HG03066 (cell line): ENCODE results near the gene IL10RA.

Experiments used
- ATAC-seq: cut with Tn5 transposase; IDR thresholded peaks from one replicate; pipeline ENCODE4 v1.9.1; 2021; ENCODE audit warnings: low read depth; ENCODE audit not compliant: unreplicated experiment

Gene IL10RA

DNA sequence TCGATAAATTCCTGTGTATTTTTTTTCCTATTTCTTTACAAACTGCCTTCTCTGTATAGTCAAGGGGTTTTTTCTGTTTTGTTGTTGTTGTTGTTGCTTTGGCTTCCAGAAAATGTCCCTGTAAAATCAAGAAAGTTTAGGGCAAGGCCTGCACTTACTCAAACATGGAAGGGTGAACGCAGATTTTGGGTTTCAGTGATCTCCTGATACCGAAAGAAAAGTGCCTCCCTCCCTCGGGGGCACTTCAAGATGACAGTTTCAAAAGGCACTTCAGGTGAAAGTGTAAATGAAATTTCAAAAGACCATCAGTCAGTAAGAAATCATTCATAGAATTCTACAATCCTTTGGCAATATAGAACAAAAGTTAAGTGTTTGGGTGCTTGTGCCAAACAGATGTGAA is 47.2 kb downstream of the IL10RA start:
- no peak for ATAC-seq

DNA sequence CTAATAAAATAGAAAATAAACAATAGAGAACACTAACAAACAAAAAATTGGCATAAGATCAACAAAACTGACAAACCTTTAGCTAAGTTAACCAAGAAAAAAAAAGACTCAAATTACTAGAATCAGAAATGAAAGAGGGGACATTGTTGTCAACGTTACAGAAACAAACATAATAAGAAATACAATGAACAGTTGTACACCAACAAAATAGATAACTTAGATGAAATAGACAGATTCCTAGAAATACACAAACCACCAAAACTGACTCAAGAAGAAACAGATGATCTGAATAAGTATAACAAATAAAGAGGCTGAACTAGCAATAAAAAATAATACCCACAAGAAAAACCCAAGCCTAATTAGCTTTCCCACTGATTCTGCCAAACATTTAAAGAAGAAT is 55.9 kb downstream of the IL10RA start:
- ATAC-seq: no peak

DNA sequence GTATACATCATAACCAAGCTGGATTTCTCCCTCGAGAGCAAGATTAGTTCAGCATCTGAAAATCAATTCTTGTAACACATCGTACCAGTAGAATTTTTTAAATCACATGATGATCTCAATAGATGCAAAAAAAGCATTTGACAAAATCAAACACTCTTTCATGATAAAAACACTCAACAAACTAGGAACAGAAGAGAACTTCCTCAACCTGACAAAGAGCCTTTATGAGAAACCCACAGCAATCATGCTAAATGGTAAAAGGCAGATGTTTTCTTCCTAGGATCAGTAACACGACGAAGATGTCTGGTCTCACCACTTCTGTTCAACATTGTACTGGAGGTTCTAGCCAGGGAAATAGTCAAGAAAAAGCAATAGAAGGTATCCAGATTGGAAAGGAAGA is 56.6 kb downstream of the IL10RA start:
- no peak for ATAC-seq

DNA sequence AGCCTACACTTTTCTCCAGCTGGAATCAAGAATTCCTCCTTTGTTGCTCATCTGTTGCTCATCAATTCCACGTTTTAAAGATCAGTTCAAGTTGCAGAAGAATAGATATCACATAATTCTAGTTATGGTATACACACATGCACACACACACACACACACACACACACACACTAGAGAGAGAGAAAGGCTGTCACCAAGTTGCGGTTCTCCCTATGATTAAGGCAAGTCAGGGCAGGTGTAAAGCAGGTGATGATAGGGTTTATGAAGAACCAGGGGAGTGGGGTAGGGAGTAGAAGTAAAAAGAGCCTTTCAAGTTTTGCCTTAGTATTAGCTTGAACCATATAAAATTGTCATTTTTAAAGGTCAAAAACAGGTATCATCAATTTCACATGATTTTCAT is 59.0 kb downstream of the IL10RA start:
- no peak for ATAC-seq

DNA sequence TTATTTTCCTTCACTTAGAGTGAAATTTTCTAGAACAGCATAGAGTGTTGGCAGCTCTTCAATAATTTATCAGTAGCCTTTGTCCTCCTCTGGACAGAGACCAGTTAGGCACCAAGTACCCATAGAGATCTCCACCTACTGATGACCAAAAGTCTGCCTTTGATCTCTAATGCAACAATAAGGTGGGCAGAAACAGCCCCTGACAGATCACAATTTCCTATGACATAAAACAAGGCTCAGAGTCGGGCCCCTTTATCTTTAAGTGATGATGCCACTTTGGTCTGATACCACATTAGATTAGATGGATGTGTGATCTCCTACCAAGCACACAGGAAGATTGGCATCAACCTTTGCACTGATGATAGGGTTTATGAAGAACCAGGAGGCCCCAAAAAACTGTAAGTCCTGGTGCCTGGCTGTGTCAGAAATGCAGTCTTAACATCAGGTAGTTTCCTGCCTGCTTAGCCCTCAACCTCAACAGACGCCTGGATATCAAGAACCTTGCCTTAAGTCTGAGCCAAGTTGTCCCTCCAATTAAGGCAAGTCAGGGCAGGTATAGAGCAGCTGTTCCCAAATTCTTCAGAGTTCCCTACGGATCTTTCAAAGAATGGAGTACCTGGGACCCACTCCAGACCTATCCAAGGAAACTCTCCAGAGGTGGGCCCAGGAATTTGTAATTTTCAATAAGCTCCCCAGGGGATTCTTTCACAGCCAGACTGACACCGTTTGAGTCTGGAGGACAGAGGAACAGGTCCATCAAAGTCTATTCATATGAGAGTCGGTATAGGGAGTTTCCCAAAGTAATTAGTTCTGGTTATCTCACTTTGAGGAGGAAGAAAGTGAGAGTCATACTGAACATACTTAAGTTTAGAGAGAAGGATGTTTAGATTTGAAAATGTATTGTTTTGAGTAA is 60.1 kb downstream of the IL10RA start:
- no peak for ATAC-seq

DNA sequence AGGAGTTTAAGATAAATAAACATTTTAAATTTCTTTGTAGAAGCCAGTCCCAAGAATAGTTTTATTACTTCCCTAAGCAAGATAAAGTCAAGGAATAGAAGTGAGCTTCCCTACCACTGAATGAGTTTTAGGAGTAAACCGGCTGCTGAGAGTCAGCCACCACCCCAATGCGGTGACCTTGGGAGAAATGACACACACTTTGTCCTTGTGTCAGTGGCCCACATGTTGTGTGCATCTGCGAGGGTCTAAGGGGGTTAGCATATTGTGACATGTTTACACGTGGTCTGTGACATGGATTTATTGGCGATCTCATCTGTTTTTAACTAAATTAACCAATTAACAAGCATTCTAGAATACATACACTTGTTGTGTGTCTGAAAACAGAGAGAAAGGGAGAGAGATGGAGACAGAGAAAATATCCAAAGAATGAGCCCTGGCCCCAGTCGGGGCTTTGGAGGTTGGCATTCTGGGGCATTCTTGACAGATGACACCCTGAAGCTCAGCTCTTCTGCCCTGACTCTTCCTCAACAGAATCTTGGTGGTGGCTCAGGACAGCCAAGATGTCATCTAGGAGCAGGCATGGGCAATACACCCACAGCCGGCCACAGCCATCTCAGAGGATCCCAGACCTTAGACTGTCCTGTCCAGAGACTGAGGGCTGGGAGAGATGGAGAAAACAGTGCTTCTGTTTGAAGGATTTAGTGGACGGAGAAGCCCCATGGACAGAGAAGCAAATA is 60.9 kb downstream of the IL10RA start:
- no peak for ATAC-seq

DNA sequence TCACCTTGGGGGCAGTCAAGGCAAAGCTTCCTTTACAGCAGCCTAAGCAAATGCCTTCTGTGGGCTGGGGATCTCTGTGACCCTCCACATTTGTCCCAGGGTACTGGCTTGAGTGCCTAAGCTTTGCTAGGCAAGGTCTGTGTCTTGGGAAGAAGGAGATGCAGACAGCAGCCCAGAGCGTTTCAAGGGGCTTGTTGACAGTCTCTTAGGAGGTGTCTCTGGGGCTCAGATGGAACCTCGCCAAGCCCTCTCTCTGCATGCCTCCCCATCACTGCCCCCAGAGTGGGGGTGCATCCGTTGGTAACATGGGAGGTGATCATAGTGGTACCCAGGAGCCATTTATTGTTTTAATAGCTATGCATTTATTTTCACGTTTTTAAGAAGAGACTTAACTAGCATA is 61.6 kb downstream of the IL10RA start:
- no peak for ATAC-seq

DNA sequence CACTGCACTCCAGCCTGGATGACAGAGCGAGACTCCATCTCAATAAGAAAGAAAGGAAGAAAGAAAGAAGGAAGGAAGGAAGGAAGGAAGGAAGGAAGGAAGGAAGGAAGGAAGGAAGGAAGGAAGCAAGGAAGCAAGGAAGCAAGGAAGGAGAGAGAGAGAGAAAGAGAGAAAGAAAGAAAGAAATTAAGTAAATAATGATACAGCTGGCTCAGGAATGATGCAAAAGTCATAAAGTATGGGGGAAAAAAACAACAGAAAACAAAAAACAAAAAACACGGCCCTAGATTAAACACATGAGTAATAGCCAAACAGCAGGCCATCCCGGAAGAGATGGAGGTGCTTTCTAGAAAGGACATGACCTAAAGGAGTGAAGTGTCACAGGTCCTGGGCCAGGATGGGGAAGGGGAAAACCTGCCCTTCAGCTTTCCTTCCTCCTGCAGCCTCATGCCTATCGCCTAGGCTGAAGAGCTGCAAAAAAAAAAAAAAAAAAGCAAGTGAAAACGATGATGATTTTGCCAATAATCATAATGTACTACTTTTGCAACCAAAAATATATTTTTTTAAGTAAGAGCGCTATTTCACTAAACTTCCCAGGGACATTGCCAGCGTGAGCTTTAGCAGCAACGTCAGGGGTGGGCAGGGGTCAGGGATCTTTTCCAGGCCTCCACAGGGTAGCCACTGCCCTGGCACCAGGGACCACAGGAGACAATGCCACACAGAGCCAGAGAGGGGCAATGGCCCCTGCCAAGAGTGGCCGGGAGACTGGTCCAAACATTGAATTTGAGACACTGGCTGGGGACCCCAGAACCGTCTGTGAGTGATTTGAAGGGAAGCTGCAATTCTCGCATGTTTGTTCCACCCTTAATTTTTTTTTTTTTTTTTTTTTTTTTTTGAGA is 62.5 kb downstream of the IL10RA start:
- no peak for ATAC-seq

DNA sequence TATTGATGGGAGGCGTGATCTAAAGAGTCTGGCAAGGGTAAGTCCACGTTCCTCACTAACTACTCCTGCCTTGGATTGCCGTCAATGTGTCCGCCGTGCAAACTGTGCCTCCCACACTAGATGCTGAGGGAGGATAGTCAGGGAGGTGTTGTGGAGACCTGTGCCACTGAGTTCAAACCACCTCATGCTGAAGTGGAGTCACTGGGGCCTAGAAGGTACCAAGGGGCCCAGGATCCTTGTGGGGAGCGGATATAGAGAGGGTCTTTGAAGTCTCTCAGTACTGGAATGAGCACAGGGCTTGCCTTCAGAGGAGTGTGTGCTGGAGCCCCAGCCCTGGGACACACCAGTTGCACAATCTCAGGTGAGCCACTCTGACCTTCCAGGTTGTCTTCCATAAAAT is 63.6 kb downstream of the IL10RA start:
- no peak for ATAC-seq

DNA sequence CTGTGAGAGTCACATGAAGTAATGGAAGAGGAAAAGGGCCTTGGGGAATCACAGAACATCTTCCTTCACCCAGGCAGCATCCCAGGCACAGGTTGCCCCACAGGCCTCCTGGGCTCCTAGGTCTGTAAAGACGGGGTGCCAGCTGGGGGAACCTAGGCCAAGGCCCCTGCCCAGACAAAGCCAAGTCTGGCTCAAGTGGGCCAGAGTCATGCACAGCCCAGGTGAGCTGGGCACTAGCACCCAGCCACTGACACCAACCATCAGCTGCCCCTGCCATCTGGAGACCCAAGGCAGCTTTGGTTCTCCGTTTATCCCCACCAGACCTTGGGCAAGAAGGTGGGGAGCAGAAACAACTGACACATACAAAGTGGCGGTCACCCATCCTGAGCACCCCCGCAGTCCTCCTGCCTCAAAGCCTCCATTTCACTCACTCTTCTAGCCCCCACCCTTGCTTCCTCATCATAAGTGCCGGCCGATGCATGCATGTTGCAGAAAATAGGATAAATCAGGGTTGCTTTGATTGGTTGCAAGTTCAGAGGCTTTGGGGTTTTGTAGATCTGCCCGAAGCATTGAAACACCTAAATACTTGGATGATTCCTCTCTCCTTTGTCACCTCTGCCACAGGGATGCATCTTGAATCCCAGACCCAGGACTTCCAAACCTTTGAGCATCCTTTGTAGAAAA is 64.2 kb downstream of the IL10RA start:
- no peak for ATAC-seq
